Subcutaneous adipose tissue (tissue), 4 donors: Measurements from ENCODE around the gene EN2. TPM values are rescaled to one million over a fixed set of nuclear protein-coding genes. Genes with fewer than 3 reads are reported as not detected.

Experiments used
- CTCF ChIP-seq: fragments of 450-650 bp; IDR thresholded peaks from one replicate; pipeline ENCODE4 v1.5.1; 2016; ENCODE audit warnings: low read depth, mild to moderate bottlenecking, control low read depth, antibody characterized with exemption, moderate library complexity
- total RNA-seq, 4 donors: library from RNA; depleted of rRNA; stranded (reverse); fragments of >200 nt; gene quantifications; one replicate each; pipeline ENCODE4 v1.1.0, GENCODE V29; 2016

The EN2 gene
- total RNA-seq, 4 donors from 2014 or later: not detected

GRCh38 chr7:155437836-155438235 is 20.1 kb upstream of the EN2 start:
- TF ChIP-seq CTCF: no peak

GRCh38 chr7:155438777-155439176 is 19.2 kb upstream of the EN2 start:
- no peak for TF ChIP-seq CTCF

- TF ChIP-seq CTCF: no peak
Measured at GRCh38 chr7:155439311-155440017, 18.5 kb upstream of the EN2 start.

GRCh38 chr7:155440018-155440410 is 17.9 kb upstream of the EN2 start:
- TF ChIP-seq CTCF: no peak

GRCh38 chr7:155441856-155442255 is 16.1 kb upstream of the EN2 start:
- TF ChIP-seq CTCF: no peak

- TF ChIP-seq CTCF: no peak
Measured at GRCh38 chr7:155444746-155445145, 13.2 kb upstream of the EN2 start.

- TF ChIP-seq CTCF: no peak
Measured at GRCh38 chr7:155447603-155448002, 10.3 kb upstream of the EN2 start.
